A673 (cell line): ENCODE data around the gene TXNDC5.

ENCODE experiments used
- CTCF ChIP-seq: fragments of 300-800, 200-600 bp; sonication (generic); conservative IDR thresholded peaks from 2 replicates; pipeline ENCODE4 v1.5.1; 2017; ENCODE audit warnings: low read depth, mild to moderate bottlenecking, antibody characterized with exemption, low read length, moderate library complexity, mixed read lengths
- EZH2 ChIP-seq: fragments of 200-600 bp; sonication (generic); IDR thresholded peaks from 2 replicates; pipeline ENCODE4 v1.6.1; 2017; ENCODE audit warnings: borderline replicate concordance, low read depth, mild to moderate bottlenecking, mixed read lengths, antibody characterized with exemption, low read length; ENCODE audit not compliant: poor library complexity, severe bottlenecking

GRCh38 chr6:7891078-7891872, 19.3 kb downstream of the TXNDC5 start:
- TF ChIP-seq CTCF, result no peak
- TF ChIP-seq EZH2, result no peak
